Testis (tissue), 2 donors: Measurements from ENCODE around the gene JADE3.

Experiments used
- POLR2A ChIP-seq: fragments of 450-650 bp; IDR thresholded peaks from one replicate; pipeline ENCODE4 v1.6.1; 2017; ENCODE audit warnings: antibody characterized with exemption, mild to moderate bottlenecking, moderate library complexity
- TF ChIP-seq, protein P1 (sequence below), 3 experiments: fragments of 450-650 bp in 2 of 3; fragments of 200-600 bp in 1 of 3; sonication (generic) in 1 of 3; IDR thresholded peaks; one replicate each; pipeline ENCODE4 v1.5.1; 2016 to 2019; ENCODE audit warnings: antibody characterized with exemption in 3 of 3, mild to moderate bottlenecking in 2 of 3, moderate library complexity in 1 of 3

DNA sequence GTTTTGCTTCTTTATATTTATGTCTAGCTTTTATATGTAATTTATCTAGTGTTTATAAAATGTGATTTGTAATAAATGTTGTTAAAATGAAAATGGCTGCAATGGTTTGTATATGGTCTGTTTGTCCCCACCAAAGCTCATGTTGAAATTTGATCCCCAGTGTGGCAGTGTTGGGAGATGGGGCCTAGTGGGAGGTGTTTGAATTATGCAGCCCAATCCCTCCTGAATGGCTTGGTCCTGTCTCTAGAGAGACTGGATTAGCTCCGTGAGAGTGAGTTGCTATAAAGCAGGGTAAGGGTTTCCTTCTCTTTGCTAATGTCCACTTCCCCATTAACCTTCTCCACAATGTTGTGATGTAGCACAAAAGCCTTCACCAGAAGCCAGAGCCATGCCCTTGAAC lies 30.0 kb upstream of the JADE3 start:
- TF ChIP-seq POLR2A = no peak
- TF ChIP-seq, protein P1, sequence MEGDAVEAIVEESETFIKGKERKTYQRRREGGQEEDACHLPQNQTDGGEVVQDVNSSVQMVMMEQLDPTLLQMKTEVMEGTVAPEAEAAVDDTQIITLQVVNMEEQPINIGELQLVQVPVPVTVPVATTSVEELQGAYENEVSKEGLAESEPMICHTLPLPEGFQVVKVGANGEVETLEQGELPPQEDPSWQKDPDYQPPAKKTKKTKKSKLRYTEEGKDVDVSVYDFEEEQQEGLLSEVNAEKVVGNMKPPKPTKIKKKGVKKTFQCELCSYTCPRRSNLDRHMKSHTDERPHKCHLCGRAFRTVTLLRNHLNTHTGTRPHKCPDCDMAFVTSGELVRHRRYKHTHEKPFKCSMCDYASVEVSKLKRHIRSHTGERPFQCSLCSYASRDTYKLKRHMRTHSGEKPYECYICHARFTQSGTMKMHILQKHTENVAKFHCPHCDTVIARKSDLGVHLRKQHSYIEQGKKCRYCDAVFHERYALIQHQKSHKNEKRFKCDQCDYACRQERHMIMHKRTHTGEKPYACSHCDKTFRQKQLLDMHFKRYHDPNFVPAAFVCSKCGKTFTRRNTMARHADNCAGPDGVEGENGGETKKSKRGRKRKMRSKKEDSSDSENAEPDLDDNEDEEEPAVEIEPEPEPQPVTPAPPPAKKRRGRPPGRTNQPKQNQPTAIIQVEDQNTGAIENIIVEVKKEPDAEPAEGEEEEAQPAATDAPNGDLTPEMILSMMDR (IDR thresholded peaks at IDR 0.05) = no peak
